Head of caudate nucleus (tissue), 42 donors: ENCODE data around the gene SUPT5H.
A peak's percentile ranks its signal among the peaks of the same experiment; 100 is the strongest.

ENCODE experiments used
- DNase-seq, 42 donors: peaks; one replicate each; pipeline versions ENCODE4 v3.0.0 to v3.0.0-alpha.2; 2020 to 2021; ENCODE audit warnings: mixed read lengths in 7 of 42
- intact Hi-C: fragments of 100-400 bp; cut with DNase I; formaldehyde crosslinking; loops from one replicate; pipeline ENCODE4 v1.15.0; 2022

The SUPT5H gene

GRCh38 chr19:39407660-39408391 lies 37.6 kb upstream of the SUPT5H start:
- DNase-seq, result peak in 6 of 42 donors; percentile 19 to 46 (median 23)
- intact Hi-C loops, result no loop called here

- DNase-seq, result peak in 3 of 42 donors; percentile 11 to 58 (median 32)
- intact Hi-C loops, result no loop called here
Observed at GRCh38 chr19:39408392-39409207, 36.8 kb upstream of the SUPT5H start.

DNA sequence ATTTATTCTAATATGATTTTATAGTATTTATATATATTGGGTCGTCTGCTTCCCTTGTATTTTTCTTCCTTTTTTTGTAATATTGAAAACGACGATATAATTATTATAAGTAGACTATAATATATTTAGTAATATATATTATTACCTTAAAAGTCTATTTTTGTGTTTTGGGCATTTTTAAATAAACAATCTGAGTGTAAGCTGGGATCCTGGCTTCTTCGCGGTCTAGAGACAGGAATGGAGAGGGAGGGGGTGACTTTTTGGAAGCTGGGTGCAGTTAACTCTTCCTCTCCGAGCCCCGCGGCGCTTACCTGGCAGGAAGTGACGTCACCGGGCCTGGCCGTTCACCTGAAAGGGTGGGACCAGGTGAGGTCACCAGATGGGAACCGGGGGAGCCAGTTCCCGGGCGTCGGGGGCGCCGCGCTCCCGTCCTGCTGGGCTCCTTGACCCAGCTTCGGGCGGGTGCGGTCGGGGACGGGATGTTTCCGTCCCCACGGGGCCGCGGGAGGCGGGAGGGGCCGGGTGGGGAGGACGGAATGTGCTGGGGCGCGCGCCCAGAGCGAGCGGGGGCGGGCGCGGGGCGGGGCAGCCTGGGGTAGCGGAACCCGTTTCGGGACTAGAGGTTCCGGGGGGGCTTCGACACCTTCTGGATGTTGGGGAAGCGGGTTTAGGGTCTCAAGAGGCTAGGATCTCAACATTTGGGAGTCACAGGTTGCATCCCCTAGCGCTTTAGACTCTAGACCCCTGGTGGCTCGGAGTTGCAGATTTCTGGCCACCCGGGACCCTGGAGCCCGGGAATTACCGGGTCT lies 36.0 kb upstream of the SUPT5H start:
- peak in 41 of 42 donors; percentile 33 to 89 (median 71) for DNase-seq
- intact Hi-C loops, result no loop called here

DNA sequence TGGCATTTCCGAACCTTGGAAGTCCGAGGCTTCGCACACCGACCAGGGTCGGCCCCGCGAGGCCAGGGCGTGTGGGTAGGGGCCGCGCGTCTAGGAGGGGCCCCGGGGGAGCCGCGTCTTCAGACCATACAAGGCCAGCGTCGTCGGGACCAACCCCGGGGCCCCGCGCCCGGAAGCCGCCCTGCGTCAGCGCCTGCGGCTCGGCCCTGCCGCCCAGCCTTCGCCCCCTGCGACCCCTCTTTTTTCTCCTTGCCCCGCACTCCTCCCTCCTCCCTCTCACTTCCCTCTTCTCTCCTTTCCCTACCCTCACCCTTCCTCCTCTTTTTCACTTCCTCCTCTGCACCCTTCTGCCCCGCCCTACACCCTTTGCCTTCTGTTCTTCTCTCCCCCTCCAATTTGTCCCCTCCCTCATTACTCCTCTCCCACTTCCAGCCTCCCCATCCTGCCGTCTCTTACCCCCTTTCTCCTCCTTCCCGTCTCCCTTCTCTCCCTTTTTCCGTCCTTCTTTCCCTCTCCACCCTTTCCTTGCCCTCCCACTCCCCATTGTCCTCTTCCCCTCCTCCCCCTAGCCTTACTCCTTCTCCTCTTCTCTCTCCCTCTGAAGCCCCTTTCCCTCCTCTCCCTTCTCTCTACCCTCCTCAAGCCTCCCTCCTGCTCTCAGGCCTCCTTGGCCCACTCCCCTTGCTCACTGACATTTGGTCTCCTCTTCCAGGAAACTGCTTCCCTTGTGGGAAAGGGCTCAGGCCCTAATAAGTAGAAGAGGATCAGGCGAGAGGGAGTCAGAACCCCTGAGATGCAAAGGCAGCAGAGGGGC lies 35.2 kb upstream of the SUPT5H start:
- DNase-seq, result peak in 22 of 42 donors; percentile 16 to 67 (median 40)
- intact Hi-C loops, result no loop called here

DNA sequence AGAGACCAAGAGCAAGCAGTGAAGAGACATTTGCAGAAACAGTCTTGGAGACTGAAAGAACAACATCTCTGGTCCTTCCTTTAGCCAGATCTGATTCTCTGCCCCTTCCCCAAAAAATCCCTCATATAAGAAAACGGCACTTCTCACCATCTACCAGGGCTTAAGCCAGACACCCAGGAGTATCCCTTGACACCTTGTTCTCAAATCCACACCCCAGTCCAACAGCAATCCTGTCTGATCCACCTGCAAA lies 34.6 kb upstream of the SUPT5H start:
- intact Hi-C loops, result no loop called here
- DNase-seq, result no peak

- intact Hi-C loops, result no loop called here
- DNase-seq, result peak in 1 of 42 donors; percentile 46
Observed at GRCh38 chr19:39411081-39411831, 34.1 kb upstream of the SUPT5H start.

GRCh38 chr19:39411832-39412099 lies 33.6 kb upstream of the SUPT5H start:
- intact Hi-C loops, result no loop called here

GRCh38 chr19:39412100-39412866 lies 33.1 kb upstream of the SUPT5H start, which contains the start of gene PLEKHG2:
TSS of gene PLEKHG2 (plus strand) at chr19:39412669. CDS start at chr19:39414087, 1,418 bp downstream.
- intact Hi-C loops, result no loop called here
- peak; percentile 83 to 98 (median 94) for DNase-seq

More at GRCh38 chr19:39411832-39412099, 33.6 kb upstream of the SUPT5H start:
- peak; percentile 67 to 94 (median 85) for DNase-seq

DNA sequence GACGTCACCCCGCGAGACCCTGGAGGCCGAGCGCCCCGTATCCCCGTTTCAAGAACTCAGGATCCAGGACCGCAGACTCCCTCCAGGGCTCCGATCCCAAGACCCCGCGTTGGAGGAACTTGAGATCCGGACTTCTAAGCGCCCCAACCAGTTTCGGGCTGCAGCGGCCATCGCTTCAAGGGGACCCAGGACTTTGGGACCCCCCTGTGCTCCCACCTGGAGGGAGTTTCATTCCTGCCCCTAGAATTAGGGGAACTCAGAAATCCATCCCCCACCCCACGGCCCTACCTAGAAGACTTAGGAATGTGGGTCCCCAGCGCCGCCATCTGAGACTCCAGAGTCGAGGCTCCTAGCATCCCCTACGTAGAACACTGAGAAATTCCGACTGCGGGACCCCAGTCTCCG lies 32.5 kb upstream of the SUPT5H start:
- intact Hi-C loops, result no loop called here
- DNase-seq, result peak in 6 of 42 donors; percentile 18 to 52 (median 36)

GRCh38 chr19:39413272-39413910 lies 32.0 kb upstream of the SUPT5H start:
- peak in 7 of 42 donors; percentile 18 to 56 (median 31) for DNase-seq
- intact Hi-C loops, result no loop called here

- intact Hi-C loops, result no loop called here
Observed at GRCh38 chr19:39413911-39414608, 31.3 kb upstream of the SUPT5H start.

GRCh38 chr19:39415111-39416046 lies 30.0 kb upstream of the SUPT5H start:
- no peak for DNase-seq
- intact Hi-C loops, result no loop called here

More at GRCh38 chr19:39413911-39414608, 31.3 kb upstream of the SUPT5H start:
- DNase-seq, result no peak

GRCh38 chr19:39416152-39417120 lies 28.9 kb upstream of the SUPT5H start:
- intact Hi-C loops, result no loop called here
- no peak for DNase-seq
